Body of pancreas (tissue), 4 donors: Measurements from ENCODE around the gene IGFN1. TPM values are rescaled to one million over a fixed set of nuclear protein-coding genes. Genes with fewer than 3 reads are reported as not detected.

Experiments
- ATAC-seq: fragments of 150-250 bp; one replicate; pipeline ENCODE4 v1.9.1; 2016
- DNase-seq, 4 donors: peaks; one replicate each; pipeline ENCODE4 v3.0.0-alpha.2; 2019
- H3K27ac ChIP-seq, 4 donors: fragments of 200-600 bp; sonication (generic); 1 replicate in 3 of 4; 2 replicates in 1 of 4; pipeline versions ENCODE4 v1.5.1 to v1.6.1; 2016 to 2019; ENCODE audit warnings: mild to moderate bottlenecking in 1 of 4, mixed read lengths in 1 of 4, moderate library complexity in 1 of 4
- H3K27me3 ChIP-seq, 2 donors: fragments of 200-600 bp; sonication (generic); one replicate each; pipeline ENCODE4 v1.6.0; 2016; ENCODE audit warnings: mild to moderate bottlenecking in 1 of 2
- H3K36me3 ChIP-seq, 2 donors: fragments of 200-600 bp; sonication (generic); replicated peaks in 1 of 2; 2 replicates each; pipeline ENCODE4 v1.5.1; 2016; ENCODE audit warnings: low read depth in 2 of 2; ENCODE audit not compliant: insufficient read depth in 1 of 2
- H3K4me1 ChIP-seq: fragments of 200-600 bp; sonication (generic); one replicate; pipeline ENCODE4 v1.6.0; 2016
- H3K4me3 ChIP-seq, 2 donors: fragments of 200-600 bp; sonication (generic); 1 replicate in 1 of 2; 2 replicates in 1 of 2; pipeline ENCODE4 v1.5.1; 2016 to 2019
- H3K9me3 ChIP-seq, 3 donors: fragments of 200-600 bp; sonication (generic); 1 replicate in 2 of 3; 2 replicates in 1 of 3; pipeline ENCODE4 v1.5.1; 2016
- CTCF ChIP-seq, 7 experiments: fragments of 450-650 bp in 4 of 7; fragments of 200-600 bp in 3 of 7; sonication (generic) in 3 of 7; IDR thresholded peaks; one replicate each; pipeline ENCODE4 v1.5.1; 2016 to 2019; ENCODE audit warnings: antibody characterized with exemption in 7 of 7
- POLR2A ChIP-seq, 3 donors: fragments of 450-650 bp; IDR thresholded peaks; one replicate each; pipeline ENCODE4 v1.6.1; 2016; ENCODE audit warnings: antibody characterized with exemption in 3 of 3, mild to moderate bottlenecking in 2 of 3
- WGBS, 2 donors: methylation state at CpG; one replicate each; pipeline ENCODE4 v1.1.5; 2017; 5-methylcytosine and 5-hydroxymethylcytosine counted together
- intact Hi-C: fragments of 100-400 bp; cut with DNase I; formaldehyde crosslinking; loops from one replicate; pipeline ENCODE4 v1.15.1; 2023
- total RNA-seq, 2 donors: library from RNA; depleted of rRNA; stranded (reverse); fragments of >200 nt; gene quantifications; one replicate each; pipeline ENCODE4 v1.1.0, GENCODE V29; 2016

Gene IGFN1
- total RNA-seq, 2 donors from 2014 or later = 6.9 to 23.1 TPM

GRCh38 chr1:201142849-201143725, 47.5 kb upstream of the IGFN1 start:
- Histone ChIP-seq H3K9me3 (no peaks in the 10 kb centered on the region), H3K27me3 (no peaks in the 10 kb centered on the region), H3K36me3 (peaks cover 0 to 24% of the 10 kb centered on the region in 2 donors), H3K27ac (no peak overlapping the region), H3K4me3 (no peak overlapping the region), H3K4me1 (peaks cover 9% of the 10 kb centered on the region)
- DNase-seq (no peak), ATAC-seq (no peak)
- WGBS, 2 donors = 85 to 92% methylated on average over 14 to 16 of the region's 16 CpGs
- TF ChIP-seq POLR2A (IDR thresholded peaks at IDR 0.05) (no peak), CTCF (IDR thresholded peaks at IDR 0.05) (no peak)
- intact Hi-C loops = no loop called here

DNA sequence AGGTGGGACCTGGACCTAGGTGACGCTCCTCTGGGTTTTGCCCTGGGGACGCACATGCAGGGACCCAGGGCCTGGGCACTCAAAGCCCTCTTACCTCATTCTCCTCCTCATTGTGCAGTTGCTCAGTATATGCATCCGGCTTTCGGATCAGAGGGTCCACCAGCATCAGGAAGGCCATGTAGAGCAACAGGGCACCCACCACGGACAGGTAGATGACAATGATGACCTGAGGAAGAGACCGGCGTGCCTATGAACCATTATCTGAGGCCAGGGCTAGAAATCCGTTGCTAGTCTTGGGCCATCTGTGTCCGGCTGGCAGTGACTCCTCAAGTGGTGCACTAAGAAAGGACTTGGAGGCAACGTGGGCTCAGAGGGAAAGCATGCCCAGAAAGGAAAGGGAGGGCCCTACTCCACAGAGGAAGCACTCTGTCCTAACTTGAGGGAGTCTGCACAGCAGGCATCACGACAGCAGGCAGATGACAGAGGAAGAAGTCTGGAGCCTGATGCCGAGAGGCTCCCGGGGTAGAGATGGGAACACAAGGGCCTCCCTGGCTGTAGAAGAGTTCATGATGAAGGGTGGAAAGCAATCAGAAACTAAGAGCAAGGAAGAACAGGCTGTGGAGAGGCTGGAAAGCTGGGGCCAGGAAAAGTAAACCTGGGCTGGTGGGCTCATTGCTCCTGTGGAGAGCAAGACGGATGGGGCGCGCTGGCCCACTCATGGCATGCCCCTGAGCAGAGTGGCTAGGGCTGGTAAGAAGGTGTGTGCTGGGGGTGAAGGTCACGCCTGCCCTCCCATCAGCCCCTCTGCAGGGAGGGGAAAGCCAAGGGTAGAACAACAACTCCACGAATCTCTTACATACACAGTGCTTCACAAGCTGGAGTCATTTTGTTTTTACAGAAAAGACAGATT, 46.6 kb upstream of the IGFN1 start:
- 86% methylated on average over 16 to 18 of the region's 18 CpGs for WGBS, 2 donors
- H3K4me3 ChIP-seq = no peak overlapping the region
- no peaks in the 10 kb centered on the region for H3K9me3 ChIP-seq
- DNase-seq (no peak), ATAC-seq (no peak)
- intact Hi-C loops = no loop called here
- TF ChIP-seq POLR2A (IDR thresholded peaks at IDR 0.05) (no peak), CTCF (IDR thresholded peaks at IDR 0.05) (no peak)
- H3K36me3 ChIP-seq = peaks cover 5 to 24% of the 10 kb centered on the region in 2 donors
- H3K4me1 ChIP-seq = peaks cover under 1% of the 10 kb centered on the region
- H3K27me3 ChIP-seq = no peaks in the 10 kb centered on the region
- H3K27ac ChIP-seq = no peak overlapping the region

DNA sequence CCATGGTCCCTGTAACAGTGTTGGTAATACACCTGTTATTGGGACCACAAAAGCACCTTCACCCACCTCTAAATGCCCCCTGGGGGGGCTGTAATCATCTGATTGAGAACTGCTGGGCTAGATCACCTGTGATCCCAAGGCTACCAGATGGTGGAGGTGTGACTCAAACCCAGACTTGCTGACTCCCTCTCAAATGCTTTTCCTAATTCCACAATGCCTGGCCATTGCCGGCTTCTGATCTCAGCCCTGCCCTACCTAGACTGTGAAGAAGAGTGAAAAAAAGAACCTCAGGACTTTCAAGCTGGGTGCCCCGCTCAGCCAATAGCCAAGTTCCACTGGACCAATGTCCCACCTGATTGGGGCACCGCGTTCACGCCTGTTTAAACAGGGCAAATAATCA, 45.9 kb upstream of the IGFN1 start:
- Histone ChIP-seq H3K4me3 (no peak overlapping the region), H3K27ac (no peak overlapping the region), H3K27me3 (no peaks in the 10 kb centered on the region), H3K36me3 (peaks cover 5 to 24% of the 10 kb centered on the region in 2 donors), H3K9me3 (no peaks in the 10 kb centered on the region), H3K4me1 (peaks cover 2% of the 10 kb centered on the region)
- TF ChIP-seq CTCF (IDR thresholded peaks at IDR 0.05) (no peak), POLR2A (IDR thresholded peaks at IDR 0.05) (no peak)
- no peak for DNase-seq
- WGBS, 2 donors = 78 to 79% methylated on average over 5 of the region's 5 CpGs
- intact Hi-C loops = loop anchor here (5.0 kb wide), 1 partner anchor 38 kb away; no protein-coding TSS in a partner anchor
- ATAC-seq = no peak

DNA sequence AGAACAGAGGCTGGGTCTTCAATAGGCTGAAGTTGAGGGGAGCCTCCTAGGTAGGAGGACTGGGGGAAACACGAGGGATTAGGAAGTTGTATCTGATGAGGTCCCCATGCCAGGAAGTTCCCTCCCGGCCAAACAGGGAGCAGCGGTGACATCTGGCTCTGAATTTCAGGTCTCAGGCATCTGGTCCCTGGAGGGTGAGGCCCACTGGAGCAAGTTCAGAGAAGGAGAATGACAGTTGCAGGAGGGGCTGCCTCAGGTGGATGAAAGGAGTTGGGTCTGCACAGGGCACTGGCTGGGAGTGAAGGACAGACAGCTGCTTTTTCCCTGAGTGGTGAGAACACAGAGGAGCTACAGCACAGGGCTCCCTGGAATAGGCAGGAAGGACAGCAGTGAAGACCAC, 45.5 kb upstream of the IGFN1 start:
- ATAC-seq (no peak), DNase-seq (no peak)
- Histone ChIP-seq H3K27me3 (no peaks in the 10 kb centered on the region), H3K27ac (no peak overlapping the region), H3K4me1 (peaks cover 6% of the 10 kb centered on the region), H3K9me3 (no peaks in the 10 kb centered on the region), H3K4me3 (no peak overlapping the region), H3K36me3 (peaks cover 5 to 24% of the 10 kb centered on the region in 2 donors)
- intact Hi-C loops = loop anchor here (5.0 kb wide), 1 partner anchor 37 kb away; no protein-coding TSS in a partner anchor
- WGBS, 2 donors = 79 to 89% methylated on average over 3 of the region's 3 CpGs
- TF ChIP-seq CTCF (IDR thresholded peaks at IDR 0.05) (no peak), POLR2A (IDR thresholded peaks at IDR 0.05) (no peak)
